ENCODE data around the gene PIGB.
"Not testable (repeated sequence)": the region's sequence is repeated elsewhere in the genome, so short reads cannot be mapped to it uniquely, and the experiment has no call there.

Gene PIGB

DNA sequence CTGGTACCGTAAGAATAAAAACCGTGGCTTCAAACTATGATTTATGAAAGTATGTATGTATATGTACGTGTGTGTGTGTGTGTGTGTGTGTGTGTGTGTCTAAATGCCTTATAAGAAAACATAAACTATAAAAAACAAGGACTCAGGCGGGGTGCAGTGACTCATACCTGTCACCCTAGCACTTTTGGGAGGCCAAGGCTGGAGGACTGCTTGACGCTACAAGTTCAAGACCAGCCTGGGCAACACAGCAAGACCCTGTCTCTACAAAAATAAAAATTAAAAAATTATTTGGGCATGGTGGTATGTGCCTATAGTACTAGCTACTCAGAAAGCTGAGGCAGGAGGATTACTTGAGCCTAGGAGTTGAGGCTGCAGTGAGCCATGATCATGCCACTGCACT, 60.1 kb downstream of the PIGB start:
- DNase-seq (ENCODE audit: low read depth in 3 of 3) = no peak

DNA sequence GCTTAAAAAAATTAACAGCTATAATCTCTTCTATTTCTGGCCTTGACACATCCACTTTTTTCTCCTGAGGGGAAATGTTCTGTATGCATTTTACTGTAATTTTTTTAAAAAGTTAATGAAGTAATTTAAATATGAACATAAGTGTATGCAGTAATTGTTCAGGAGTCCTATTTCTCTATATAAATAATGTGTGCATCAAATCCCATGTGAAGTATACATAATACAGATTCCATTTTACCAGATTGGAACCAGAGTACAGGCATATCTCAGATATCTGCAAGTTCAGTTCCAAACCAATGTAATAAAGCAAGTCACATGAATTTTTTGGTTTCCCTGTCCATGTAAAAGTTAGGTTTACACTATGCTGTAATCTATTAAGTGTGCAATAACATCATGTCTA, 62.6 kb downstream of the PIGB start:
- DNase-seq (ENCODE audit: low read depth in 3 of 3) = no peak

DNA sequence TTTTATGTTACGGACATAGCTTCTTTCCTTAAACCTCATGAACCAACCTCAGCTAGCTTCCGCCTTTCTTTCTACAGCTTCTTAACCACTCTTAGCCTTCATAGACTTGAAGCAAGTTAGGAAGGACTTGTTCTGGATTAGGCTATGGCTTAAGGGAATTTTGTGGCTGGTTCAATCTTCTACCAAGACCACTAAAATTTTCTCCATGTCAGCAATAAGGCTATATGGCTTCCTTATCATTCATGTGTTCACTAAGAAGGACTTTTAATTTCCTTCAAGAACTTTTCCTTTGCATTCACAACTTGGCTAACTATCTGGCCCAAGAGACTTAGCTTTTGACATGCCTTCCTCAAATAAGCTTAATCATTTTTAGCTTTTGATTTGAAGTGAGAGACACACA, 64.7 kb downstream of the PIGB start:
- no peak for DNase-seq (ENCODE audit: low read depth in 3 of 3)

DNA sequence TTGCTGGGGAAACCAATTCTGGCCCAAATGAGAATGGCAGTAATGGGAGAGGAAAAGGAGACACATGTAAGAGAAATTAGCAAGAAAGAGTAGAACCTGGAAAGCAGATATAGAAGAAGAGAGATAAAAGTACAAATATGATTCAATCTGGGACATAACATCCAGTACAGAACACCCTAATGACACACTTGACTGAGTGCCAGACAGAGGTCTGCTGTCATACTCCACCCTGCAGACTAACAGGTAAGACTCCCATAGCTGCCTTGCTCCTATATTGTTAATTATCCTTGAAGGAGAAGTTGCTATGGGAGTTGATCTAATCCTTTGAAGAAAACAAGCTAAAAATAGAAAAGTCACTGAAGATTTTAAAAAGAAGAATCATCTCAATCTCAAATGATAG, 68.0 kb downstream of the PIGB start:
- DNase-seq (ENCODE audit: low read depth in 3 of 3) = no peak

DNA sequence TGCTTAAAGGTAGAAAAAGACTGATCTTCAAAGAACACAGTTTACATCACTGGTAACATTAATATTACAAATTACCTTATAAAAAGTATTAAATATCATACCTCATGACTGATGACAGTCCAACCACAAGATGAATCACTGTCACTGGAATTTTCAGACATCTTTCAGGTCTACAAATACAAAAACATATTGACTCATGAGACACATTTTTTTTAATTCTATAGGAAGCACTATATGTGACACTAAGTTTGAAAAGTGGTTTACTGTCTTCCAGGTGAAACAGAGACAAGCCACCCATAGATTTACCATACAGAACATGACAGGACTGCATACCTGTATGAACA, 70.2 kb downstream of the PIGB start:
- DNase-seq (ENCODE audit: low read depth in 3 of 3) = no peak

DNA sequence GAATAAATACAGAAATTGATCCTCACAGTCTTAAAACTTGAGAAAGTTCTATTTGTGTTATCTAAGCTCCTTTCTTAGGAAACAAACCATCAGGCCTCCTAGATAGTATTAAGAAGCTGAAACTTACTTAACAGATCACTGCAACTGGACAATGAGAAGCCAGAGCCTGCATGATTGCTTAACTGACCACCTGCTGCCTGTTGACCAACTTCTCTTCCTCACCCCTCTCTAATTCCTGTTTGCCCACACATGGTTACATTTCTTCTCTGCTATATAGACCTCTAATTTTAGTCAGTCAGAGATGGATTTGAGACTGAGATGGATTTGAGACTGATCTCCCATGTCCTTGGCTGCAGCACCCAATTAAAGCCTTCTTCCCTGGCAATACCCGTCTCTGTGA, 75.7 kb downstream of the PIGB start:
- DNase-seq (ENCODE audit: low read depth in 3 of 3) = no peak

DNA sequence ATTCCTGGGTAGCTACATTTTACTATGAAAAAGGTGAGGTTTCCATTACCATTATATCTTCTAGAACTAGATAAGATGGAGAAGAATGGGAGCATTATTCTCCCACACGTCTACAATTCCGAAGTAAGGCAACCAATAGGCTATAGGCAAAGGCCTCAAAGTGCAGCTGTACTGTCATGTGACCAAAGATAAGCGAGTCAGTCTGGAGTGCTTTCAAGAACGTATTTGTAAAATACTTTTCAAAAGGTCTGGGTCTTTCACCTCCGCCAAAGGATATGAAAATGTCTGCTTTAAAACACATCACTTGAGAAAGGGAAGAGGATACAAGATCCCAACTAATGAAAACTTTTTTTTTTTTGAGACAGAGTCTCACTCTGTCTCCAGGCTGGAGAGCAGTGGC, 79.2 kb downstream of the PIGB start:
- DNase-seq (ENCODE audit: low read depth in 3 of 3) = no peak

DNA sequence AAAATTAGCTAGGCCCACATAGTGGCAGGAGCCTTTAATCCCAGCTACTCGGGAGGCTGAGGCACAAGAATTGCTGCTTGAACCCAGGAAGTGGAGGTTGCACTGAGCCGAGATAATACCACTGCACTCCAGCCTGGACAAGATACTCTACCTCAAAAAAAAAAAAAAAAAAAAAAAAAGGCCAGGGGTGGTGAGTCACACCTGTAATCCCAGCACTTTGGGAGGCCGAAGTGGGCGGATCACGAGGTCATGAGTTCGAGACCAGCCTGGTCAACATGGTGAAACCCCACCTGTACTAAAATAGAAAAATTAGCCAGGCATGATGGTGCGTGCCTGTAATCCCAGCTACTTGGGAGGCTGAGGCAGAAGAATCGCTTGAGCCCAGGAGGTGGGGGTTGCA, 81.0 kb downstream of the PIGB start:
- DNase-seq (ENCODE audit: low read depth in 3 of 3) = not testable (repeated sequence)

DNA sequence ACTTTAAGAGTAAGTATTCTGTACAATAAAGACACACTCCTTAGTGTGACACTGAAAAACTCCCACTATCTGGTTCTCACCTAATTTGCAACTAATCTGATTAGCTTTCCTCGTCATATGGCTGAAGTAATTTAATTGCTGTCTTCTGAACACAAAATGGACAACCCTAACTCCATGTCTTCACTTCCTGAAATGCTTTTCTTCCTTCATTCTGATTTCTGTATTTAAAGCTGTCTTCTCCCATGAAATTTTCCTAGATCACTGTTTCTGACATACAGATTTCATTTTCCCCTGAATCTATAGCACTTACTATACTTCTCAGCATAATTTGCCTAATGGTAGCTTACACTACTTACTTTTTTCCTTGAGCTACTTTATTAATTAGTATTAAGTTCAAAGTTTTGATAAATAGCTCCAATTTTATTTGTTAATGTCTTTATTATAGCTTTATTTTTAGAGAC, 82.8 kb downstream of the PIGB start:
- no peak for DNase-seq (ENCODE audit: low read depth in 3 of 3)

DNA sequence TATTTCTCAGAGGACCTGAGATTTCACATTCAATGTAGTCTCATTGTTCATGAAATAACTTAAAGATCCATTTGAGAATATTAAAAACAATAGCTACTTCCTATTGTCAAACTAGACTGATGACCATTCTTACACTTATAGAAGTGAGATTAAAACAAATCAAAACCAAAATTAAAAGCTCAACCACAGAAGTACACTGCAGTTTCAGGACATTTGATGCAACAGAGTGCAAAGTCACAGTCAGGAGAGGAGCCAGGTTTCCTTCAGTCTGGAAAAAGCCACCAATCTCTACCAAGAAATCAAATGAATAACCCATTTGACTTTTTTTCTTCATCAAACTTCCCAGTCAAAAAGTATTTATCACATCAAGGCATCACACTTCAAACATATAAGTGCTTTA, 83.7 kb downstream of the PIGB start:
- DNase-seq (ENCODE audit: low read depth in 3 of 3) = no peak

DNA sequence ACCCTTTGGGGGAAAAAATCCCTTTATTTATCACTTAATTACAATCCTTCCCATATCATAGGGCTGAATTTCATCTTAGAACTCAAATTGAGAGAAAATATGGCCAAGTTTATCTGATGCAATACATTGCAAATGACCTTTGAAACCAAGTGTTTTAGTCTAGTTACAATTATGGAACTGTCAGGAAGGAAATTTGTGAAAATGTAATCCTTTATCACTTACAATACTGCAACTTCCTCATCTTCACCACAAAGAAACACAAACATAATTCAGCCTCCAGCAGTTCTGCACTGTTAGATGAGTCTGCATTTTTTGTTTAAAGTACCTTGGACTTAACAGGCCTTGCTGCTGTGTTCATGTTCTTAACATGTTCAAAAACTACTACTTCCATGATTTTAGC, 84.5 kb downstream of the PIGB start:
- DNase-seq (ENCODE audit: low read depth in 3 of 3) = no peak

Data from stimulated activated CD4-positive, alpha-beta T cell treated with anti-CD3 and anti-CD28 coated beads, TNF-alpha, amount 100 ng/mL, for 24 hours (primary cell).